Measurements from ENCODE around the gene PRKG2.
A peak's percentile ranks its signal among the peaks of the same experiment; 100 is the strongest.

The PRKG2 gene

GRCh38 chr4:81211956-81212355 lies 3.1 kb downstream of the PRKG2 start:
- Histone ChIP-seq H3K36me3 (ENCODE audit: control insufficient read depth, insufficient read depth, low read length) (no peaks in the 10 kb centered on the region), H3K4me3 (ENCODE audit: low read length) (no peak overlapping the region), H3K27me3 (ENCODE audit: control insufficient read depth, insufficient read depth, low read length) (no peaks in the 10 kb centered on the region), H3K9ac (ENCODE audit: low read length) (no peak overlapping the region), H3K27ac (ENCODE audit: low read depth, low read length) (no peak overlapping the region), H3K4me1 (ENCODE audit: control insufficient read depth, insufficient read depth, low read length) (no peaks in the 10 kb centered on the region)

DNA sequence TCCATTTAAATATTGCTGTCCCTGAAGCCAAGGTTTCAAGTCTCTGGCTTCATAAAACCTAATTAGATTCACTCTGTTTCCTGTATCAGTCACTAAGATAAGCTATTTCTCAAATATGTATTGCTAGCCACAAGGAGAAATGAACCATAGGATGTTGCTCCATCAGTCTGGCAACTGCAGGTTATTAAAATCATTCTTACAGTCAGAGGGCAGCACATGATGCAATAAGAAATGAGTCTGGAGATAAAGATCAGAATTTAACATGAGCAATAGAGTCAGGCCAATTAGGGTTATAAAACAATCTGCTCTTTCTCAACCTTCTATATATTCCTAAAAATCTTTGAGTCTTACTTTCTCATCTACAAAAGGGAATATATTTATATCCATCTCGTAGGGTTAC lies 7.2 kb downstream of the PRKG2 start:
- no peak overlapping the region for H3K27ac ChIP-seq (ENCODE audit: low read depth, low read length)
- H3K4me1 ChIP-seq (ENCODE audit: control insufficient read depth, insufficient read depth, low read length), result no peaks in the 10 kb centered on the region
- H3K27me3 ChIP-seq (ENCODE audit: control insufficient read depth, insufficient read depth, low read length), result no peaks in the 10 kb centered on the region
- H3K9ac ChIP-seq (ENCODE audit: low read length), result no peak overlapping the region
- no peak overlapping the region for H3K4me3 ChIP-seq (ENCODE audit: low read length)
- no peaks in the 10 kb centered on the region for H3K36me3 ChIP-seq (ENCODE audit: control insufficient read depth, insufficient read depth, low read length)

DNA sequence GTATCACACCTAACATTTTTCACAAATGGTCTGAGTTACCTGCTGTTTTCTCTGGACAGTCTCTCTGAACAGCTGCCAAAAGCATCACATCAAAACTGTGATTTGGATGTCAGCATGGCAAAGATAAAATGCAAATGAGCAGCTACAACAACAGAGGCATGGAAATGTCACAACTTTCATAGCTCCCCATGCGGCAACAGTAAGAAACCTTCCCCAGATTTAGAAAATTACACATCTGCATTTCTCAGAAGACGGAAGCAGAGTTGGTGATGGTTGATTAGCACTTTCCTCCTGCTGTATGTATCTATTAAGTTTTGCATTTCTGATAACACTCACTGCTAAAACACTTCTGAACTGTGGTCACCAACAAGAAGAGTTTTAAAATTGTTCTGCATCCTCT lies 9.7 kb downstream of the PRKG2 start:
- no peaks in the 10 kb centered on the region for H3K36me3 ChIP-seq (ENCODE audit: control insufficient read depth, insufficient read depth, low read length)
- no peak overlapping the region for H3K27ac ChIP-seq (ENCODE audit: low read depth, low read length)
- H3K27me3 ChIP-seq (ENCODE audit: control insufficient read depth, insufficient read depth, low read length), result no peaks in the 10 kb centered on the region
- no peak overlapping the region for H3K4me3 ChIP-seq (ENCODE audit: low read length)
- no peaks in the 10 kb centered on the region for H3K4me1 ChIP-seq (ENCODE audit: control insufficient read depth, insufficient read depth, low read length)
- no peak overlapping the region for H3K9ac ChIP-seq (ENCODE audit: low read length)

- Histone ChIP-seq H3K4me3 (ENCODE audit: low read length) (no peak overlapping the region), H3K4me1 (ENCODE audit: control insufficient read depth, insufficient read depth, low read length) (peaks cover 2% of the 10 kb centered on the region), H3K27me3 (ENCODE audit: control insufficient read depth, insufficient read depth, low read length) (no peaks in the 10 kb centered on the region), H3K27ac (ENCODE audit: low read depth, low read length) (no peak overlapping the region), H3K36me3 (ENCODE audit: control insufficient read depth, insufficient read depth, low read length) (no peaks in the 10 kb centered on the region), H3K9ac (ENCODE audit: low read length) (no peak overlapping the region)
Observed at GRCh38 chr4:81204571-81204970, 10.5 kb downstream of the PRKG2 start.

- Histone ChIP-seq H3K27ac (ENCODE audit: low read depth, low read length) (no peak overlapping the region), H3K27me3 (ENCODE audit: control insufficient read depth, insufficient read depth, low read length) (no peaks in the 10 kb centered on the region), H3K4me3 (ENCODE audit: low read length) (no peak overlapping the region), H3K9ac (ENCODE audit: low read length) (no peak overlapping the region), H3K4me1 (ENCODE audit: control insufficient read depth, insufficient read depth, low read length) (peaks cover 16% of the 10 kb centered on the region), H3K36me3 (ENCODE audit: control insufficient read depth, insufficient read depth, low read length) (no peaks in the 10 kb centered on the region)
Observed at GRCh38 chr4:81199831-81200230, 15.2 kb downstream of the PRKG2 start.

DNA sequence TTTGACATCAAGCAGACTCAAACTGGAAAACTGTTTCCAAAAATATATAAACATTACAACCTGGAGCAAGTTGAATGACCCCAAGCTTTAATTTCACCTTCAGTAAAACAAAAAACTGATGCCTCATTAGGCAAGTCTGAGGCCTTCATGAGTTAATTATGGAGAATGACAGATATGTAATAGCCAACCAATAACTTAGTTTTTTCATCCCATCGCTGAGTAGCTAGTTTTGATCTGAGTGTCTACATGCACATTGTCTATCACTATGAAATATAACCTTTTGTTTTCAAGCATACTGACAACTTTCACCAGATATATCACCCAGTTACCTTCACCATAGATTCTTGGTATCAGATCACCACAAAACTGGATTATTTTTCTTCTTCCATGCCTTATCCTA lies 16.4 kb downstream of the PRKG2 start:
- no peaks in the 10 kb centered on the region for H3K27me3 ChIP-seq (ENCODE audit: control insufficient read depth, insufficient read depth, low read length)
- H3K9ac ChIP-seq (ENCODE audit: low read length), result no peak overlapping the region
- H3K4me1 ChIP-seq (ENCODE audit: control insufficient read depth, insufficient read depth, low read length), result peaks cover 16% of the 10 kb centered on the region
- no peak overlapping the region for H3K4me3 ChIP-seq (ENCODE audit: low read length)
- H3K36me3 ChIP-seq (ENCODE audit: control insufficient read depth, insufficient read depth, low read length), result no peaks in the 10 kb centered on the region
- no peak overlapping the region for H3K27ac ChIP-seq (ENCODE audit: low read depth, low read length)

GRCh38 chr4:81197864-81198524 lies 17.0 kb downstream of the PRKG2 start:
- Histone ChIP-seq H3K9ac (ENCODE audit: low read length) (no peak overlapping the region), H3K4me3 (ENCODE audit: low read length) (no peak overlapping the region), H3K36me3 (ENCODE audit: control insufficient read depth, insufficient read depth, low read length) (no peaks in the 10 kb centered on the region), H3K27me3 (ENCODE audit: control insufficient read depth, insufficient read depth, low read length) (no peaks in the 10 kb centered on the region), H3K27ac (ENCODE audit: low read depth, low read length) (peak overlapping the region; percentile 19), H3K4me1 (ENCODE audit: control insufficient read depth, insufficient read depth, low read length) (peaks cover 16% of the 10 kb centered on the region)

DNA sequence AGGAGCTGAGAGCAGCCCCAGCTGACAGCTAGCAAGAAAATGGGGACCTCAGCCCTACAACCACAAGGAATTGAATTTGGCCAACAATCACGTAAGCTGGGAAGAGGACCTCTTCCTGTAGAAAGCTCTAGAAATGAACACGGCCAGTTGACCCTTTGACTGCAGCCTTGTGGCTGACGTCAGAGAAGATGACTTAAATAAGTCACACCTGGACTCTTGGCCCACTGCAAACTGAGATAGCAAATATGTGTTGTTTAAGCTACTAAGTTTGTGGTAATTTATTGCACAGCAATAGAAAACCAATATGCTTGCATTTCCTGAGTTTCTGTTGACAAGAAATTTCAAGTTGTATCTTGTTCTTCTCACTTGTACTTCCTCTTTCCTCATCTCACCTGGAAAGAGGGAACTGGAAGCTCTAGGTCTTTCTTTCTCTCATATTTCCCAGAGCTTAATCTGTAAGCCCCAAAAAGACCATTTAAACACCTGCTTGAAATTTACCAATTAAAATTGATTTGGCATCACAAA lies 18.8 kb downstream of the PRKG2 start:
- Histone ChIP-seq H3K4me3 (ENCODE audit: low read length) (no peak overlapping the region), H3K27me3 (ENCODE audit: control insufficient read depth, insufficient read depth, low read length) (no peaks in the 10 kb centered on the region), H3K36me3 (ENCODE audit: control insufficient read depth, insufficient read depth, low read length) (no peaks in the 10 kb centered on the region), H3K9ac (ENCODE audit: low read length) (no peak overlapping the region), H3K27ac (ENCODE audit: low read depth, low read length) (no peak overlapping the region), H3K4me1 (ENCODE audit: control insufficient read depth, insufficient read depth, low read length) (peaks cover 16% of the 10 kb centered on the region)

DNA sequence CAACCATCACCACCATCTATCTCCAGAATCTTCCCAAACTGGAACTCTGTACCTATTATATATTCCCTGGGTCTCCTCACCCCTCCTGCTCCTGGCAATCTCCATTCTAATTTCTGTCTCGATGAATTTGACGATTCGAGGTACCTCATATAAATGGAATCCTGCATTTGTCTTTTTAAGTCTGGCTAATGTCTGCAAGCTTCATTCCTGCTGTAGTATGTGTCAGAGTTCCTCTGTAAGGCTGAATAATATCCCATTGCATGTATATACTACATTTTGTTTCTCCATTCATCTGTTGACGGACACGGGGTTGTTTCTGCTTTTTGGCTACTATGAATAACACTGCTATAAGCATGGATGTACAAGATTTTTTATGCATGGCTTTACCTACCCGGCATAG lies 19.5 kb downstream of the PRKG2 start:
- no peaks in the 10 kb centered on the region for H3K27me3 ChIP-seq (ENCODE audit: control insufficient read depth, insufficient read depth, low read length)
- no peak overlapping the region for H3K27ac ChIP-seq (ENCODE audit: low read depth, low read length)
- H3K36me3 ChIP-seq (ENCODE audit: control insufficient read depth, insufficient read depth, low read length), result no peaks in the 10 kb centered on the region
- H3K9ac ChIP-seq (ENCODE audit: low read length), result no peak overlapping the region
- H3K4me3 ChIP-seq (ENCODE audit: low read length), result no peak overlapping the region
- H3K4me1 ChIP-seq (ENCODE audit: control insufficient read depth, insufficient read depth, low read length), result peaks cover 16% of the 10 kb centered on the region

GRCh38 chr4:81194286-81194685 lies 20.7 kb downstream of the PRKG2 start:
- no peak overlapping the region for H3K9ac ChIP-seq (ENCODE audit: low read length)
- H3K27me3 ChIP-seq (ENCODE audit: control insufficient read depth, insufficient read depth, low read length), result no peaks in the 10 kb centered on the region
- H3K36me3 ChIP-seq (ENCODE audit: control insufficient read depth, insufficient read depth, low read length), result no peaks in the 10 kb centered on the region
- no peak overlapping the region for H3K4me3 ChIP-seq (ENCODE audit: low read length)
- H3K27ac ChIP-seq (ENCODE audit: low read depth, low read length), result no peak overlapping the region
- peaks cover 14% of the 10 kb centered on the region for H3K4me1 ChIP-seq (ENCODE audit: control insufficient read depth, insufficient read depth, low read length)

GRCh38 chr4:81180916-81181315 lies 34.1 kb downstream of the PRKG2 start:
- Histone ChIP-seq H3K36me3 (ENCODE audit: control insufficient read depth, insufficient read depth, low read length) (no peaks in the 10 kb centered on the region), H3K4me3 (ENCODE audit: low read length) (no peak overlapping the region), H3K9ac (ENCODE audit: low read length) (no peak overlapping the region), H3K27ac (ENCODE audit: low read depth, low read length) (no peak overlapping the region), H3K4me1 (ENCODE audit: control insufficient read depth, insufficient read depth, low read length) (no peaks in the 10 kb centered on the region), H3K27me3 (ENCODE audit: control insufficient read depth, insufficient read depth, low read length) (no peaks in the 10 kb centered on the region)

DNA sequence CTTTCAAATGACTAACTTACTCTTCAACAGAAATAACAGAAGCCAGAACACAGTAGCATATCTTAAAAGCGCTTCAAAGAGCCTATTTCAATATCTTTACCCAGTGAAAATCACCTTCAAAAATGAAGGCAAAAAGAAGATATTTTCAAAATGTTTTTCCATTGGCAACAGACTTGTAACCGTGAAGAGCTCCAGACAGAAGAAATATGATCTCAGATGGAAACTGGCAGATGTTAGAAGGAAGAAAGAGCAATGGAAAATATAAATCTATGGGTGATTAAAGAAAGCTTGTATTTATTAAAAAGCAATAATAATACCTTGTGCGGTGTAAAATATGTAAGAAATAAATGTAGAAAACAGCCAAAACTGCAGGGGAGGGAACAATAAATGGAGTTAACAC lies 35.7 kb downstream of the PRKG2 start:
- H3K27me3 ChIP-seq (ENCODE audit: control insufficient read depth, insufficient read depth, low read length), result no peaks in the 10 kb centered on the region
- no peaks in the 10 kb centered on the region for H3K4me1 ChIP-seq (ENCODE audit: control insufficient read depth, insufficient read depth, low read length)
- no peaks in the 10 kb centered on the region for H3K36me3 ChIP-seq (ENCODE audit: control insufficient read depth, insufficient read depth, low read length)
- H3K4me3 ChIP-seq (ENCODE audit: low read length), result no peak overlapping the region
- no peak overlapping the region for H3K9ac ChIP-seq (ENCODE audit: low read length)
- H3K27ac ChIP-seq (ENCODE audit: low read depth, low read length), result no peak overlapping the region

- no peak overlapping the region for H3K27ac ChIP-seq (ENCODE audit: low read depth, low read length)
- H3K4me1 ChIP-seq (ENCODE audit: control insufficient read depth, insufficient read depth, low read length), result no peaks in the 10 kb centered on the region
- no peak overlapping the region for H3K9ac ChIP-seq (ENCODE audit: low read length)
- H3K27me3 ChIP-seq (ENCODE audit: control insufficient read depth, insufficient read depth, low read length), result no peaks in the 10 kb centered on the region
- no peak overlapping the region for H3K4me3 ChIP-seq (ENCODE audit: low read length)
- H3K36me3 ChIP-seq (ENCODE audit: control insufficient read depth, insufficient read depth, low read length), result no peaks in the 10 kb centered on the region
Observed at GRCh38 chr4:81173213-81173612, 41.8 kb downstream of the PRKG2 start.

Data from rectal smooth muscle tissue (tissue), 1 donor.